Femur (tissue), 1 donor: ENCODE data around the gene LRRC36.

Source experiments
- DNase-seq: peaks from one replicate; pipeline ENCODE4 v3.0.0-alpha.2; 2017

LRRC36 gene

GRCh38 chr16:67428146-67428731 is 101.6 kb downstream of the LRRC36 start:
- peak; percentile 77 for DNase-seq

DNA sequence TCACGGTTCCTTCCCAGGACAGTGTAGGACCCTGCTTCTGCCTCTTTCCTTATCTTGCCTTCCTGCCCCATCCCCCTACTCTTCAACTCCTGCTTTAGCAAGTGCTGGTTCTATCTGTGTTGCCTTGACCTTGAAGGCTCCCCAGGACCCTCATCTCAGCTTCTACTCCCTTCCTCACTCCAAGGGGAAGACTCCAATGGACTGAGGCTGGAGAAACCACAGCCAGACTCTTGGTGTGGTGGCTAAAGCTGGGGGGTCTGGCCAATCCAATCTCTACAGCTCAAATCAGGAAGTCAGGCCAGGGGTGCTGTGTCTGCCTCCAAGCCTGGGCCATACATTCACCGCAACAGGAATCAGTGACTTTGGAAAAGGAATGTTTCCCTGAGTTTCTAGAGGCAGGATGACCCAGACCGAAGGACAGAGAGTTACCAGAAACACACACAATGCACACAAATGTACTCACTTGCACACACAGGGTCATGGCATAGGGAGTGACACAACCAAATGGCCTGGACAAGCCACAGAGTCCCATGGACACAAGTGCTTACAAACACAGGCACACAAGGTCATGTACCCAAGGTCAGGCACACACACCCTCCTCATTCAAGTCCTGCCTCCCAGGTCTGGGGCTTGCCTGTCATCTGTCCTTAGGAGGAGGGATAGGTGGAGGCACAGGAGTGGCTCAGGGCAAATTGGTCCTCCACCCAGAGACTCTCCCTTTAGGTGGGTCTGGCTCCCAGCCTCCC is 102.6 kb downstream of the LRRC36 start:
- no peak for DNase-seq

DNA sequence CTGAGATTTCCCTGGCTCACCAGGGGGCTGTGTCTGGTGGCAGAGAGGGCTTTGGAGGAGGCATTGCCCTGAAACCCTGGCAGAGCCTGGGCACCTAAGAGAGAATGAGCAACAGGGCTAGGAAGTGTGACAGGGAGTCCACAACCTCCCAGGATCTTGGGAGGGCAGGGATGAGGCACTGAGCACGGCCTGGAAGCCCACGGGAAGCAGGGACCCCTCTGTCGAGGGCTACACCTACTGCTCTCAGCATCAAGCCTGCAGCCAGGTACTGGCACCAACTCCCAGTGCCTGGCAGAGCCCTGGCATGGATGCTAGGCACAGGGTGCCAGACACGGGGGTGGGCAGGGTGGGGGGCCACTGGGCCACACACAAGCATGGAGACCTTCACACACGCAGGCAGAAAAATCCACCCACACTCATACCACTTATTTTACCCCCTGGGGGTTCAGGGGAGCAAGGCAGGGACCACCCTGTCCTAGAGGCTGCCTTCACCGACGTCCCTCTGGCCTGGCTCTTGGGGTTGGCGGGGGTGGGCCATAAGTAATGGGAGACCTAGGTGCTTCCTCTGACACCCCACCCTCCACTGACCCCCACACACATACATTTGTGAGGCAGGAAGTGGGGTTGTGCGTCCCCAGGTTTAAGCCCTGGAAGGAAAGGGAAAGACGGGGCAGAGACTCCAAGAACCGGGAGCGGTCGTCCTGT is 103.3 kb downstream of the LRRC36 start:
- no peak for DNase-seq

- DNase-seq, result no peak
Measured at GRCh38 chr16:67430504-67430976, 103.9 kb downstream of the LRRC36 start.

- peak; percentile 71 for DNase-seq
Measured at GRCh38 chr16:67430977-67431774, 104.6 kb downstream of the LRRC36 start, which contains the start of gene HSD11B2. HSD11B2 (plus strand) TSS chr16:67431121; CDS start chr16:67431249, 128 bp downstream.

DNA sequence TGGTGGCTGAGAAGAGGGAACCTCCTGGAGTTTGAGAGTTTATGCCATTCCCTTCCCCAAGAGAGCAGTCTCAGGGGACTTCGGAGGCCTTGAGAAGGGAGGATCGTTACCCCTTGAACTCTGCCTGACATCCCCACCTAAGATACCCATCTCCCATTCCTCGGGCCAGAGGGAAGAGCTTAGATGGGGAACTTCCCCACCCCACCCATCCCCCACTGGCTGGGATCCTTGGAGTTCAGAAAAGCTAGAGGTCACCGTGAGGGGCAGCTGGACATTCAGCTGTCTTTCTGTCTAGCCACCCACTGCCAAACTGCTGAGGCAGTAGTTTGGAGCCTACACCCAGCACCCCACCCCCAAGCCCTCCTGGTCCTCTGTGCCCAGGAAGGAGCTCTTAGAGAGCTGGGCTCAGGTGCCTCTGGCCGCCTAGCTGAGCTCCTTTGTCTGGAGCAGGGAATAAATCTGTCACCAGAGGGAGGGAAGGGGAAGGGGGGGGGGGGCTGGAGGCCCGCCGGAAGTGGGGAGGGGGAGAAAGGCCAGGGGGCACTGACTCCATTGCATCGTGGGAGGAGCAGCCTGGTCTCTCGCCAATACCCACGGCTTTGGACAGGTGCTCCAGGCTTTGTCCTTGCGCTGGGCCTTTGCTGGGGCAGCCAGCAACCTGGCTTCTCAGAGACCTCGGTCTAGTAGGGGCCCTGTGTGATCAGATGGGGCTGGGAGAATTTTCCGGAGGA is 105.3 kb downstream of the LRRC36 start:
- DNase-seq, result no peak

- no peak for DNase-seq
Measured at GRCh38 chr16:67432506-67432890, 105.9 kb downstream of the LRRC36 start.

DNA sequence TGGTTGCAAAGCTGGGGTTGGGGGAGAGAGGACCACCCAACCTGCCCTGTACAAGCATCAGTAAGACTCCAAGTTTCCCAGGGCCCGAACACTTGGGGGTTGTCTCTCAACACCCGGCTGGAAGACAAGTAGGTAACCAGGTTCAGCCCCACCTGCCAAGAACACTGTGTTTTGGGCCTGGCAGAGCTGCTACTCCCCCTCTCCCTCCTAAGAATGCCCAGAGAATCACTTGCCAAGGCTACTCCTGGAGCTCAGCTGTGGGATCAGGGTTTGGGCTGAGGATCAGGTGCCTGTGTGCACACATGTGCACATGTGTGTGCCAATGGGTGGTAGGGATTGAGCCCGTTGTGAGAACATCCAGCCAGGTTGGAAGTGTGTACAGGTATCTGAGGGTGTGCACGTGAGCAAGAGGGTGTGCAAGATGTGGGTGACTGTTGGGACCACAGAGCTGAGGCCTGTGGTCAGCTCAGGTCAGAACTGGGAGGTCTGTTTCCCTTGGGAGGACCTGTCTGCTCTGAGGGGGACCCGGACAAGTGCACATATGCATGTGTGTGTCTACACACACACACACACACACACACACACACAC is 106.6 kb downstream of the LRRC36 start:
- DNase-seq, result no peak
